GM21619 (cell line): Measurements from ENCODE around the gene CBL.

Experiments used
- ATAC-seq: cut with Tn5 transposase; IDR thresholded peaks from one replicate; pipeline ENCODE4 v1.9.1; 2021; ENCODE audit not compliant: unreplicated experiment

Gene CBL

GRCh38 chr11:119307219-119307618 lies 101.1 kb downstream of the CBL start:
- no peak for ATAC-seq

- no peak for ATAC-seq
These were observed 101.8 kb downstream of the CBL start for GRCh38 chr11:119307974-119308373.

DNA sequence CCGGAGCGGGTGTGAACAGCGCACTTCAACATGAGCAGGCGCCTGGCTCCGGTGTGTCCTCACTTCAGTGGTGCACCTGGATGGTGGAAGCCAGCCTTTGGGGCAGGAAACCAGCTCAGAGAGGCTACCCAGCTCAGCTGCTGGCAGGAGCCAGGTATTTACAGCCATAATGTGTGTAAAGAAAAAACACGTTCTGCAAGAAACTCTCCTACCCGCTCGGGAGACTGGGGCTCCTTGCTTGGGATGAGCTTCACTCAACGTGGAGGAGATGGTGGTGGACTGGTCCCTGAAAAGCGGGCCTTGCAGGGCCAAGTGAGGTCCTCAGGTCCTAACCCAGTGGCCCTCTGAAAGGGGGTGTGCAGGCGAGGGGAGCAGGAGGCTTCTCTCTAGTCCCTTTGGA lies 103.3 kb downstream of the CBL start:
- ATAC-seq, result no peak

- no peak for ATAC-seq
These were observed 104.0 kb downstream of the CBL start for GRCh38 chr11:119309953-119310681.

DNA sequence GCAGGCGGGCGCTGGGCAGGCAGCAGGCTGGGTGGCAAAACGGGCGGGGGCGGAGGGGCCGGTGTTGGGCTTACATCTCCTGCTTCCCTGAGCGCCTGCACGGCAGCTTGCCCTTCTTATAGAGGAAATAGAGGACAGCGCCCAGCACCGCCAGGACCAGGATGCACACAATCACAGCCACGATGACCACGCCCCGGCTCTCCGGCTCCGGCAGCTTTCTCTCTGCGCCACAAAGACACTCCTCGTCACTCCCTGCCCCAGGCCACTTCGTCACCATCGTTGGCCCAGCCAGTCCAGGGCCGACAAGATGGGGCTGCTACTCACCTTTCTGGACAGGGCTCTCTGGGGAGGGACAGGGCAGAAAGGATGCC lies 104.5 kb downstream of the CBL start:
- ATAC-seq, result no peak

GRCh38 chr11:119314726-119315125 lies 108.6 kb downstream of the CBL start:
- ATAC-seq, result no peak

DNA sequence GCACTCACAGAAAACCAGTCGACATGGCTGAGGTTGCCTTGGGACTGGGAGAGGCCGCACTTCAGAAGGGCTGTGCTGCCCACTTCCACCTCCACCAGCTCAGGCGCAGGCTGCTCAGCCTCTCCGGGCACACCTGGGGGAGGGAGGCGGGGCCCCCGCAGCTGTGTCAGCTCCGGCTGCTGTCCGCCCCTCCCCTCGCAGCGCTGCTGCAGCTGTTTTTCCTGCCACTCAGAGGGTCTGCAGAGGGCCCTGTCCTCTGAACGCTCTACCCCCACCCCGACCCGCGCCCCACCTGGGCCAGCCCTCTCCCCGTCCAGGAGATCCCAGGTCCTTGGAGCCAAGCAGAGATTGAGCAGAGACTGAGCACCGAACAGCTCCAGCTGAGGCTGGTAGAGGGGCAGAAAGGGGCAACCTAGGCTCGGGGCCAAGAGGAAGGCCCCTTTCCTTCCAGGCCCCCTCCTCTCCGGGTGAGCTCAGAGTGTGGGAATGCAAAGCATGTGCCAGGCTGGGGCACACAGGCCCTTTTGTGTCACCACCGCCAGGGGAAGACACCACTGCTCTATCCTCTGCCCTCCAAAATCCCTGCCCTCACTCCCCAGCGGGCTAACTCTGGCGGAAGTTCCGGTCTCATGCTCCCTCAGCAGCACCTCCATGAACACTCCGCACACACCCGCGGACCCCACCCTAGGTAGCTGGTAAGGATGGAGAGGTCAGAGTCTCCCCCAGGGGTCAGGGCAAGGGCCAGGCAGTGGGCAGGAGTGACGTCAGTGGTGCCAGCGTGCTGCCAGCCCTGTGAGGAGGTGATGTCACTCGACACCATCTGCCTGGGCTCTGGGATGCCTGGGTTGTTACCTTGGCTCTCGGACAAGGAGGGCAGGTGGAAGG lies 109.2 kb downstream of the CBL start:
- no peak for ATAC-seq

DNA sequence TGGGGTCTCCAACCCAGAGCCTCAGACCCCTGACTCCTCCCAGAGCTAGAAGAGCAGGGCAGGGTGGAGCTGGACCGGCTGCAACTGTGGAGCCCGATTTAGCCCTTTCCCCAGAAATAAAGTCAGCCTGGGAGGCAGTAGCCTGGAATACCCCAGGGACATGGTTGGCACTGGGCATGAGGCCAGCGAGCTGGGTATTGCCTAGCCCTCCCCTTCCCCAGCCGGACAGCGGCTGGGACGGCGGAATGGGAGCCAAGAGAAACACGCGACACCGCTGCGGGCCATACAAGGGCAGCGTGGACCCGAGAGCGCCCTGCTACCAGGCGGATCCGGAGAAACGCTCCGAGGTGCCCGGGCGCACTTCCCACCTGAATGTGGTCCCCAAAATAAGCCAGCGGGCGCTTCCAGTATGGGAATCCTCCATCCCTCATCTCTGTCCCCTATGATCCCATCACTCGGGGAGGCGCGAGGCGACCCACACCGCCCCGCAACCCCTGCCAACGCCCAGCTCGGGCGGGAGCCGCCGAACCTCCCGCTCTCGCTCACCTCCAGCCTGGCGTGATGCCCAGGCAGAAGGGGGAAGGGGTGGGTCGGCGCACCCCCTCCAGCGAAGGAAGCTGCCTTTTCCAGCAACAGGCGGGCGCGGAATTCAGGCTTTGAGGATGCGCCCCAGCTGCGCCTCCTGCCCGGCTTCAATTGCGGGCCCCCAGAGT lies 110.0 kb downstream of the CBL start:
- ATAC-seq, result no peak

DNA sequence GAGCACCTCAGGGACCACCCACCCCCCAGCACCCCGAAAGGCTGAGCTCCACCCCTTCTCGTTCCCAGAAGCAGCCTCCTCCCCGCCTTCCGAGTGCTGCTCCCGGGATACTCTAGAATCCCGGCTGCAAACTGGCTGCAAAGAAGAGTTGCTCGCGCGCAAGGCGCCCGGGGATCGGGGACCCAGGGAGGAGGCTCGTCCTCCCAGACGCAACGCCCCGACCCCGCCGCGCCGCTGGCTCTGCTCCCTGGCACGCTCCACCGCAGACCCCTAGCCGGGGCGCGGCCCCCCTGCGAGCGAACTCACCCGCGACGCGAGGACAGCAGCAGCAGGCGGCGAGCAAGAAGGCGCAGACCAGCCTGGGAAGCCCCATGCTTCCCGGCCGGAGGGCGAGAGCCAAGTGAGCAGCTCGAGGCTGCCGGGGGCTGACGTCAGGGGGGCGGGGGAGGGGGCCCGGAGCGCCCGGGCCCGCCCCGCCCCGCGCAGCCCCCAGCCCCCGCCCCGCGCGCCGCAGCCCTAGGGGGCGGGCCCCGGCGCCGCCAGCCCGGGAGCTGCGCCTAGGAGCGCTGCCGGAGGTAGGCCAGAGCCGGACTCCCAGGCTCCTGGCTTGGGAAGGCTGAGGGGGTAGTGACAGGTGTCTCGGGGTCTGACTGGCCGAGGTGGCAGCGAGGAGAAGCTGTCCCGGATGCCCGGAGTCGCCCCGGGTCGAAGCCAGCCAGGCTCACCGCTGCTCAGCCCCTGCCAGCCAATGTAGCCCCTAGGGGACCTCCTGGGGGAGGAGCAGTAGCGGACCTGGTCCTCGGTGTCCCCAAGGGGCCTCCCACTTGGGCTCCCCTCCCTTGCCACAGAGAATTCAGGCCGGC lies 110.8 kb downstream of the CBL start, which contains the start of gene MCAM:
MCAM (minus strand) TSS at position 402 of the 863 bp plus-strand sequence; CDS start at position 373, 29 bp downstream.
- ATAC-seq, result no peak

- ATAC-seq, result no peak
These were observed 111.6 kb downstream of the CBL start for GRCh38 chr11:119317592-119318239.

GRCh38 chr11:119318240-119319135 lies 112.3 kb downstream of the CBL start:
- ATAC-seq, result no peak

DNA sequence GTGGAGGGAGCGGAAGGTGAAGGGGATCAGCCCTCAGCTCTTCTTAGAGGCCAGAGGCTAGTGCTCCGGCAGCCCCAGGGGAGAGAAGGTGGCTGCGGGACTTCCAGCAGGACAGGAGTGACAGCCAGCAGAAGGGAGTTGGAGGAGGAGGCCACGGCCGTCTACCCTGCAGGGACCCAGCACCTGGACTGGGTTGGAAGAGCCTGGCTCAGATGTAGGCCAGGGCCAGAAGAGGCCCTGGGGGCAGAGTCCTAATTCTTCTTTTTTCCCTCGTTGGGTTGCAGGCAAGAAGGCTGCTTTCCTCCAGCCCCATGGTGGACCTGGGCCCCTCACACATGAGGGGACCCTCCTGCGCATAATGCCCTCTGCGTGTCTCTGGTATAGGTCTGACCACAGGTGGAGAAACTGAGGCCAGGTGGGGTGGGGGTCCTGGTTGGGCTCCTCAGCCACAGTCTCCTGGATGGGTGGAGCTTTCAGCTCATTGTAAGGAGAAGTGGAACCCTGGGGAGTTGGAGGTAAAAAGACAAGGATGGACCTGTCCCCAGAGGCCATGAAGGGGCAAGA lies 113.1 kb downstream of the CBL start:
- no peak for ATAC-seq

DNA sequence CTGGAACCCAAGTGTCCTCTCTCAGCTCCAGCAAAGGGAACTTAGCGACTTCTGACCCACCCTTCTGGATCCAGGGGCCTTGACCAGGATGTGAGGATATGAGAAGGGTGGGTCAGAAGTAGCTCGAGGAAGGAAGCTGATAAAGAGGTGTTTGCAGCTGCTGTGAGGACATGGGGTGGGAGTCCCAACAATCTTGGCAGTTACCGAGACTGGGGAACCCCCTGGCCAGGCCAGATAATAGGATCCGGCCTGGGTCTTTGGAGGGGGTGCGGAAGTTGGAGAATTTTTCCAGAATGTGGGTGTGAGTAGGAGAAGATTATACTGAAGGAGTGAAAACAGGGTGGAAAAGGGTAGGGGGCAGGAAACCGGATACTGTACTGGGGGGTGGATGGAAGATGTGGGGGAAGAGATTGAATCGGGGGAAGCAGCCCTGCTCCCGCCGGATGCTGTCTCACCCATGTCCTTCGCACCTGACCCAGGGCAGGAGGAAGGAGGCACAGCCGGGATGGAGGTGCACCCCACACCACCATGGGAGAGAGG lies 113.6 kb downstream of the CBL start:
- no peak for ATAC-seq

GRCh38 chr11:119320240-119320775 lies 114.2 kb downstream of the CBL start:
- ATAC-seq, result no peak

DNA sequence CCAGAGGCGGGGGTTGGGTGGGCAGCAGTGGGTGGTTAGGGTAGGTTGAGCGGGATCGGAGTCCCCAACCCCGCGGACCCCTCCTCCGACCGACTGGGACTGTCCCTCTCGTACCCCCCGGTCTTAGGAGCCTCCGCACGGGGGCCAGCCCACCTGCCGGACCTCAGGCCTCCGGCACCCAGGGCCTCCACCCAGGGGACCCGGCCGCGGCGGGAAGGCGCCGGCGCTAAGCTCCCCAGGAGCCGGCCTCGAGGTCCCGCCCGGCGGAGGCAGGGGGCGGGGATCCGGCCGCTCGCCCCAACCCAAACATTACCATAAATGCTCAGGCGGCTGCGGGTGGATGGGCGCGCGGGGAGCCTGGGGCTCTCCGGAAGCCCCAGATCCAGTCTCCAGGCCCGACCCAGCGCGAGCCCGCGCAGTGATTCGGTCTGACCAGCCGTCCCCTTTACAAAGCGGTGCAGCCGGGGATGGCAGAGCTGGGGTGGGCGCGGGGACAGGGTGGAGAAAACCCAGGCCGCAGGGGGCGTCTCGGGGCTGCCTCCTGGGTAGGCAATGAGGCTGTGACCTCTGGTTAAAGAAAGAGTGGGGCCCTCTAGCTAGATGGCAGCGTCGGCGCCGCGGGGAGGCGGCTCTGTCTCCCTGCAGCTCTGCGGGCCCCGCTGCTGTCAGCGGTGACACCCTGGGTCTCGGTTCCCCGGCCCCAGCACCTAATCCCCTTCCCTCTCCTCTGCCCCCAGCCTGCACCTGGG lies 114.8 kb downstream of the CBL start:
- ATAC-seq, result peak; percentile 54

DNA sequence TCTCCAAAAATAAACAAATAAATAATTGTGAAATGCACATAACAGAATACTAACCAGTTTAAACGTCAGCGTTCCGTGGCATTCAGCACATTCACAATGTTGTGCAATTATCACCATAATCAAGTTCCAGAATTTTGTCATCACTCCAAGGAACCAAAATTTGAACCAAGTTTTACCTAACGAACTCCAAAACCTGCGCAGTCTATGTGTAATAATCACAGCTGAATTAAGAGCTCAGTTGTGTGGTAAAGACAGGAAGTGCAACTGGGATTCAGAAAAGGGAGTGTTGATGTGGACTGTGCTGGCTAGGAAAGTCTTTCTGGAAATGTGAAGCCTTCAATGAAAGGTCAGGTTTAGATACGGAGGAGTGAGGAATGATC lies 116.2 kb downstream of the CBL start:
- ATAC-seq, result no peak

DNA sequence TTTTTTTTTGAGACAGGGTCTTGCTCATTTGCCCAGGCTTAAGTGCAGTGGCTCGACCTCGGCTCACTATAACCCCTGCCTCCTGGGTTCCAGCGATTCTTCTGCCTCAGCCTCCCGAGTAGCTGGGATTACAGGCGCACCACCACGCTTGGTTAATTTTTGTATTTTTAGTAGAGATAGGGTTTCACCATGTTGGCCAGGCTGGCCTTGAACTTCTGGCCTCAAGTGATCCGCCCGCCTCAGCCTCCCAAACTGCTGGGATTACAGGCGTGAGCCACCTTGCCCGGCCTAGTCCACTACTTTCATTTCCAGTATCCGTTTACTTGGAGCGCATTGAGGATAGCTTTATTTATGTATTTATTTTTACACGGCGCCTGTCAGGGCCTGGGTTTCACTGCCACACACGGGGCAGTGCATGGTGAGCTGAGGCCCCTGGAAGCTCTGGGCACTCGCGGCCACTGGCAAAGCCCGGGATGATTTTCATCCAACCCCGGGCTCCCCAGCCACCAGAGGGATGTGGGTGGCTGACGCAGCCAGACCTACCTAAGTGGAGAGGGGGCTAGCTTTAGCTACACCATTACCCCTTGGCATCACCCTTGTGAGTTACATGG lies 116.9 kb downstream of the CBL start:
- ATAC-seq, result no peak
